OCI-LY1 (cell line): Measurements from ENCODE around the gene WDFY4.

Experiments used
- H2AFZ ChIP-seq: fragments of 200-600 bp; sonication (generic), shearing (Covaris generic); 2 replicates; pipeline ENCODE4 v1.6.0; 2014; ENCODE audit warnings: antibody characterized with exemption, mild to moderate bottlenecking, low read length
- H3F3A ChIP-seq: fragments of 200-600 bp; sonication (generic), shearing (Covaris generic); 2 replicates; pipeline ENCODE4 v1.6.0; 2014; ENCODE audit warnings: mild to moderate bottlenecking, antibody characterized with exemption, low read length, moderate library complexity; ENCODE audit not compliant: insufficient read depth
- H3K27ac ChIP-seq: fragments of 200-600 bp; sonication (generic); 2 replicates; pipeline ENCODE4 v1.5.1; 2014; ENCODE audit warnings: low read length, mixed run types, mild to moderate bottlenecking, low read depth; ENCODE audit not compliant: poor library complexity, severe bottlenecking
- H3K27me3 ChIP-seq: fragments of 200-600 bp; sonication (generic); 2 replicates; pipeline ENCODE4 v1.6.0; 2014; ENCODE audit warnings: antibody characterized with exemption, mild to moderate bottlenecking, low read length, moderate library complexity; ENCODE audit not compliant: insufficient read depth
- H3K36me3 ChIP-seq: fragments of 200-600 bp; sonication (generic); 2 replicates; pipeline ENCODE4 v1.6.1; 2014; ENCODE audit warnings: mild to moderate bottlenecking, antibody characterized with exemption, low read length, moderate library complexity, mixed read lengths; ENCODE audit not compliant: insufficient read depth
- H3K4me1 ChIP-seq: fragments of 200-600 bp; sonication (generic); 2 replicates; pipeline ENCODE4 v1.5.1; 2014; ENCODE audit warnings: mild to moderate bottlenecking, low read length, moderate library complexity; ENCODE audit not compliant: insufficient read depth, severe bottlenecking
- H3K4me2 ChIP-seq: fragments of 200-600 bp; sonication (generic), shearing (Covaris generic); 2 replicates; pipeline ENCODE4 v1.6.1; 2014; ENCODE audit warnings: low read length
- H3K4me3 ChIP-seq: fragments of 200-600 bp; sonication (generic); 2 replicates; pipeline ENCODE4 v1.5.1; 2014; ENCODE audit warnings: low read length, low read depth, mild to moderate bottlenecking, mixed read lengths; ENCODE audit not compliant: poor library complexity, severe bottlenecking
- H3K79me2 ChIP-seq: fragments of 200-600 bp; shearing (Covaris generic); 2 replicates; pipeline ENCODE4 v1.6.1; 2016; ENCODE audit warnings: mixed run types, low read length, mixed read lengths; ENCODE audit not compliant: insufficient read depth
- H3K9ac ChIP-seq: fragments of 200-600 bp; sonication (generic), shearing (Covaris generic); 2 replicates; pipeline ENCODE4 v1.6.1; 2014; ENCODE audit warnings: mild to moderate bottlenecking, low read length, mixed read lengths
- H3K9me2 ChIP-seq: fragments of 200-600 bp; sonication (generic), shearing (Covaris generic); 2 replicates; pipeline ENCODE4 v1.6.1; 2014; ENCODE audit warnings: low read depth, mild to moderate bottlenecking, low read length, mixed read lengths
- H3K9me3 ChIP-seq: fragments of 200-600 bp; shearing (Covaris generic); 2 replicates; pipeline ENCODE4 v1.6.1; 2014; ENCODE audit warnings: low read length, mixed read lengths
- H4K20me1 ChIP-seq: fragments of 200-600 bp; sonication (generic), shearing (Covaris generic); 2 replicates; pipeline ENCODE4 v1.6.0; 2016; ENCODE audit warnings: mild to moderate bottlenecking, low read length; ENCODE audit not compliant: insufficient read depth
- CTCF ChIP-seq: fragments of 200-600 bp; sonication (generic), shearing (Covaris generic); IDR thresholded peaks from 2 replicates; pipeline ENCODE4 v1.5.1; 2017; ENCODE audit warnings: mild to moderate bottlenecking, antibody characterized with exemption, low read length, moderate library complexity, mixed read lengths
- EZH2 ChIP-seq: fragments of 200-600 bp; sonication (generic), shearing (Covaris generic); IDR thresholded peaks from 2 replicates; pipeline ENCODE4 v1.8.0; 2017; ENCODE audit warnings: borderline replicate concordance, mixed run types, mild to moderate bottlenecking, antibody characterized with exemption, low read length, moderate library complexity, mixed read lengths

The WDFY4 gene

GRCh38 chr10:48658975-48659269, 25.8 kb upstream of the WDFY4 start:
- H3K4me3 ChIP-seq, result no peak overlapping the region
- peaks cover 26% of the 10 kb centered on the region for H3K4me1 ChIP-seq
- no peaks in the 10 kb centered on the region for H3K9me2 ChIP-seq
- no peak overlapping the region for H3K27ac ChIP-seq
- H2AFZ ChIP-seq, result no peak overlapping the region
- TF ChIP-seq CTCF (no peak), EZH2 (no peak)
- H3K9ac ChIP-seq, result no peak overlapping the region
- no peaks in the 10 kb centered on the region for H3K27me3 ChIP-seq
- no peaks in the 10 kb centered on the region for H3F3A ChIP-seq
- H3K79me2 ChIP-seq, result no peaks in the 10 kb centered on the region
- no peak overlapping the region for H3K4me2 ChIP-seq
- no peaks in the 10 kb centered on the region for H3K9me3 ChIP-seq
- no peaks in the 10 kb centered on the region for H4K20me1 ChIP-seq
- H3K36me3 ChIP-seq, result no peaks in the 10 kb centered on the region

GRCh38 chr10:48659790-48660189, 24.9 kb upstream of the WDFY4 start:
- H3K36me3 ChIP-seq, result no peaks in the 10 kb centered on the region
- no peak overlapping the region for H3K4me3 ChIP-seq
- H3K4me1 ChIP-seq, result peaks cover 26% of the 10 kb centered on the region
- no peak overlapping the region for H2AFZ ChIP-seq
- no peak for TF ChIP-seq EZH2
- peak; percentile 63 for TF ChIP-seq CTCF
- no peaks in the 10 kb centered on the region for H3K79me2 ChIP-seq
- H3K27me3 ChIP-seq, result no peaks in the 10 kb centered on the region
- no peaks in the 10 kb centered on the region for H3F3A ChIP-seq
- no peaks in the 10 kb centered on the region for H4K20me1 ChIP-seq
- H3K9me2 ChIP-seq, result no peaks in the 10 kb centered on the region
- H3K4me2 ChIP-seq, result no peak overlapping the region
- no peak overlapping the region for H3K9ac ChIP-seq
- no peaks in the 10 kb centered on the region for H3K9me3 ChIP-seq
- no peak overlapping the region for H3K27ac ChIP-seq

- Histone ChIP-seq H3K9me2 (no peaks in the 10 kb centered on the region), H3K27me3 (no peaks in the 10 kb centered on the region), H3K4me2 (no peak overlapping the region), H3K4me3 (no peak overlapping the region), H2AFZ (no peak overlapping the region), H3F3A (no peaks in the 10 kb centered on the region), H3K36me3 (no peaks in the 10 kb centered on the region), H3K9ac (no peak overlapping the region), H4K20me1 (no peaks in the 10 kb centered on the region), H3K4me1 (peaks cover 20% of the 10 kb centered on the region), H3K9me3 (no peaks in the 10 kb centered on the region), H3K79me2 (no peaks in the 10 kb centered on the region), H3K27ac (peak overlapping the region; percentile 5)
- no peak for TF ChIP-seq EZH2
- TF ChIP-seq CTCF, result no peak
Measured at GRCh38 chr10:48661441-48661840, 23.2 kb upstream of the WDFY4 start.
